ENCODE results near the gene USB1.

DNA sequence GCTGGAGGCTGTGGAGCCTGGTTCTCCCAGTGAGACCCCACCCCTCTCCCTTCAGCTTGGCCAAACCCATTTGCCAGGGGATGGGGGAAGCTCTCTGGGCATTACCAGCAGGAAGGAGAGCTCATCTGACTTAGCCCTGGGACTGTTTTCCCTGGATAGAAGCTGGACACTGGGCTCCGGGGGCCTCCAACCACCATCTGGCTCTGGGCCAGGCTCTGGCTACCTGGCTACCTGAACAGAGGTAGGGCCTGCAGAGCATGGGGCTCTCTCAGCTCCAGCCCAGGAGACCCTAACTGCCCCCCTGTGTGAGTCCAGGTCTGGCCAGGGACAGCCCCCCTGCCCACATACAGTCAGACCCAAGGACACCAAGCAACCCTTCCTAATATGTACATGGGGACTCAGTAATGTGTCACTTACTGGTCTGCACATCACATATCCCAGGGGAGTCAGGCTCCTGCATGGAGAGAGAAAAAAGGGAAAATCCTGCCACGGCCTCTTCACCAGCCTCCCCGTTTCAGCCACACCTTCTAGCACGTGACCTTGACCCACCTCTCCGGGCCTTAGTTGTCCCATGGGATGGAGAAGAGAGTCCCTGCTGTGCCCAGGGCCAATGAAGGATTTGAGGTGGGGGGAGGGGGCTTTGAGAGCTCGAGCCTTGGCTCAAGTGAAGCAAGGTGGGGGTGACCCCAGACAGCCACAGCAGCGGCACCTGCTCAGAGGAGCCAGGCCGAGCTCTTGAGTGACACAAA is 44.1 kb upstream of the USB1 start:
- no peak for TF ChIP-seq CTCF (IDR thresholded peaks at IDR 0.05)
- no peak for TF ChIP-seq POLR2A (IDR thresholded peaks at IDR 0.05)
- TF ChIP-seq POLR2AphosphoS5 (IDR thresholded peaks at IDR 0.05; ENCODE audit: insufficient read depth in 1 of 2, low read depth in 1 of 2), result no peak

Measured in vagina (tissue), 2 donors.